Left ventricle myocardium inferior (tissue), 1 donor: ENCODE measurements around the gene PID1. TPM values are rescaled to one million over a fixed set of nuclear protein-coding genes. Genes with fewer than 3 reads are reported as not detected.

ENCODE experiments used
- DNase-seq: peaks from one replicate; pipeline ENCODE4 v3.0.0-alpha.2; 2020
- H3K27ac ChIP-seq: fragments of 200-600 bp; replicated peaks from 2 replicates; pipeline ENCODE4 v1.8.0; 2021
- H3K27me3 ChIP-seq: fragments of 200-600 bp; 2 replicates; pipeline ENCODE4 v1.8.0; 2021; ENCODE audit warnings: low read depth
- H3K36me3 ChIP-seq: fragments of 200-600 bp; 2 replicates; pipeline ENCODE4 v1.8.0; 2021
- H3K4me1 ChIP-seq: fragments of 200-600 bp; 2 replicates; pipeline ENCODE4 v1.8.0; 2021
- H3K4me3 ChIP-seq: fragments of 200-600 bp; 2 replicates; pipeline ENCODE4 v1.8.0; 2021; ENCODE audit warnings: mild to moderate bottlenecking, moderate library complexity
- H3K9me3 ChIP-seq: fragments of 200-600 bp; replicated peaks from 2 replicates; pipeline ENCODE4 v1.8.0; 2021
- intact Hi-C: fragments of 100-400 bp; cut with micrococcal nuclease; formaldehyde crosslinking; loops from one replicate; pipeline ENCODE4 v1.11.0; 2022
- total RNA-seq: library from RNA; stranded (reverse); fragmentation: NEBNext Ultra II Directional; extraction: Animal tissue kit (Norgen Biotek cat#: 25700); gene quantifications from one replicate; pipeline ENCODE4 v1.2.1, GENCODE V29; 2021
- TF ChIP-seq, protein P1 (sequence below): fragments of 200-600 bp; IDR thresholded peaks from 2 replicates; pipeline ENCODE4 v1.8.0; 2021; ENCODE audit warnings: antibody characterized with exemption, mild to moderate bottlenecking, borderline replicate concordance
- donor health status: DM: no; HTN: yes; CAD: no; lungs with severe emphysema.

The PID1 gene
- total RNA-seq, 1 donor from 2014 or later = 7.8 TPM

DNA sequence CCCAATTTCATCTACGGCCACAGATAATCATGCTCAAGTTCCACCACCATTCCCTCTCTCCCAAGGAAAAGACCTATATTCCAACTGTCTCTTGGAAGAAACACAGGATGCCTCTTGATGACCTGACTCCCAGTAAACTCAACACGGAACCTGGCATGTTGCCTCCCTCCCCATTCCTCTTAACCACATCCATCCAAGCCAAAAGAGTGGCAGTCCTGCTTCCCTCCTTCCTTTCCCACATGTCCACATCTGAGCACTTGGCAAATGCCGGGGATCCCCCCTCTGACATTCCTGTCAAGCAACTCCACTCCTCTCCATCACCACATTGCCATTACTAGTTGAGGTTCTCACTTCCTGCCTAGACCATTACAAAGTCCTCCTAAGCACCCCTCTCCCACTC, 49.4 kb downstream of the PID1 start:
- TF ChIP-seq, protein P1, sequence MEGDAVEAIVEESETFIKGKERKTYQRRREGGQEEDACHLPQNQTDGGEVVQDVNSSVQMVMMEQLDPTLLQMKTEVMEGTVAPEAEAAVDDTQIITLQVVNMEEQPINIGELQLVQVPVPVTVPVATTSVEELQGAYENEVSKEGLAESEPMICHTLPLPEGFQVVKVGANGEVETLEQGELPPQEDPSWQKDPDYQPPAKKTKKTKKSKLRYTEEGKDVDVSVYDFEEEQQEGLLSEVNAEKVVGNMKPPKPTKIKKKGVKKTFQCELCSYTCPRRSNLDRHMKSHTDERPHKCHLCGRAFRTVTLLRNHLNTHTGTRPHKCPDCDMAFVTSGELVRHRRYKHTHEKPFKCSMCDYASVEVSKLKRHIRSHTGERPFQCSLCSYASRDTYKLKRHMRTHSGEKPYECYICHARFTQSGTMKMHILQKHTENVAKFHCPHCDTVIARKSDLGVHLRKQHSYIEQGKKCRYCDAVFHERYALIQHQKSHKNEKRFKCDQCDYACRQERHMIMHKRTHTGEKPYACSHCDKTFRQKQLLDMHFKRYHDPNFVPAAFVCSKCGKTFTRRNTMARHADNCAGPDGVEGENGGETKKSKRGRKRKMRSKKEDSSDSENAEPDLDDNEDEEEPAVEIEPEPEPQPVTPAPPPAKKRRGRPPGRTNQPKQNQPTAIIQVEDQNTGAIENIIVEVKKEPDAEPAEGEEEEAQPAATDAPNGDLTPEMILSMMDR = no peak
- DNase-seq = no peak
- Histone ChIP-seq H3K9me3 (no peaks in the 10 kb centered on the region), H3K4me1 (no peaks in the 10 kb centered on the region), H3K36me3 (no peaks in the 10 kb centered on the region), H3K27me3 (no peaks in the 10 kb centered on the region), H3K4me3 (no peak overlapping the region), H3K27ac (no peak overlapping the region)
- intact Hi-C loops = no loop called here

DNA sequence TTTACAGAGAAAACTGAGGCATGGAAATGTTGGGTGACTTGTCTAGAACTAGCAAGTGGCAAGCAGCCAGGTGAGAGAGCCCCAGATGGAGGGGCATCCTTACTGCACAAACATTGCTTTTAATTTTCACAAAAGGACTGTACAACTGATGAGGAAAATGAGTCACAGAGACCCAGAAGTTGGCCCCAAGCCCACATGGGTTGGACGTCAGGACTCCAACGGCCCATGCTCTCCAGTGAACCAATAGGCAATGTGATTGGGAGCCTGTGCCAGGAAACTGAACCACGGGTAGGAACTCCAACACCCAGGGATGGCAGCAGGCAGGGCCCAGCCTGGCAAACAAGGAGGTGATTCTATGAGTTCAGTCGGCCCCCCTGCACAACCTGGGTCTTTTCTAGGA, 50.8 kb downstream of the PID1 start:
- Histone ChIP-seq H3K9me3 (no peaks in the 10 kb centered on the region), H3K27me3 (no peaks in the 10 kb centered on the region), H3K4me3 (no peak overlapping the region), H3K36me3 (no peaks in the 10 kb centered on the region), H3K27ac (no peak overlapping the region), H3K4me1 (no peaks in the 10 kb centered on the region)
- TF ChIP-seq, protein P1 = no peak
- no peak for DNase-seq
- intact Hi-C loops = no loop called here

DNA sequence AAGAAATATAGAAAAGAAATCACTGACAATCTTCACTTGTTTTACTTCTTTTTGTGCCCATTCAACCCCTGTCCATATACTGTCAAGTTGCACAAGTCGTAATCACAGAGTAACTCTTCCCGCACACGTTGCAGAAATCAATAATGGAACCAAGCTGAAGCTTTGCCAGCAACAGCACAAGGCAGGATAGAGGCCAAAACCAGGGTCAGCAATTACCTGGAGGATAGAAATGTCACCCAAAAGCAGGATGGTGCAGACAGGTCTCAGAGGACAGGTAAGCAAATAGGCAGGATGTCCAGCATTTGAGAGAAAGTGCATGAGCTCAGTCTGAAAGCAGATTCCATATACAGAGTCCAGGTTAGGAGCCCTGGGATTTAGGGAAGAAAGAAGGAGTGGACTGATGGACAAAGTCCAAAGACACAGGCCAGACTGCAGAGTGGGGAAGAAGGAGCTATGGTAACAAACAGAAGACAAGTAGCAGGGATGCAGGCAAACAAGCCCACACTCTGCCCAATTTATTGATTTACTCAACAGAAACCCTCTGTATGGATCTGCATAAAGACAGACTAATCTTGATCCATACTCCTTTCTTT, 52.7 kb downstream of the PID1 start:
- Histone ChIP-seq H3K36me3 (no peaks in the 10 kb centered on the region), H3K27me3 (no peaks in the 10 kb centered on the region), H3K4me1 (no peaks in the 10 kb centered on the region), H3K4me3 (no peak overlapping the region), H3K9me3 (no peaks in the 10 kb centered on the region), H3K27ac (no peak overlapping the region)
- TF ChIP-seq, protein P1 = no peak
- no peak for DNase-seq
- intact Hi-C loops = no loop called here

DNA sequence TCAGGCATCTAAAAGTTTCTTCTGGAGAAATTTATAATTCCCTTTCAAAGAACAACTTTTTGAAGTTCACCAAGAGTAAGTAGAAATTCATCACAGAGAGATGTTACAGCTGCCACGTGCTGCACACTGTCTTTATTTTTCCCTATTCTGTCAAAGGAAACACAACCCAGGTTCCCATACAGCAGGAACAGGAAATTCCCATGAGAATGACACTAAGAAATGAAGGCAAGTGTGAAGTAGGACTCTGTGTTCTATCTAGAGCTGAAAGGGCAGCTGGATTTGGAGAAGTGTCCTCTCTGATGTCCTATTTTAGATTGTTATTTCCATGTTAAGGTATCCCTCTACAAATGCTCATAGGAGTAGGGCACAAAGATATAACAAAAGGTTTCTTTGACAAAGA, 58.8 kb downstream of the PID1 start:
- DNase-seq = no peak
- H3K36me3 ChIP-seq = peaks cover 3% of the 10 kb centered on the region
- intact Hi-C loops = no loop called here
- no peaks in the 10 kb centered on the region for H3K27me3 ChIP-seq
- H3K27ac ChIP-seq = peak overlapping the region; percentile 43
- TF ChIP-seq, protein P1 = no peak
- H3K9me3 ChIP-seq = peaks cover 6% of the 10 kb centered on the region
- no peak overlapping the region for H3K4me3 ChIP-seq
- H3K4me1 ChIP-seq = no peaks in the 10 kb centered on the region

DNA sequence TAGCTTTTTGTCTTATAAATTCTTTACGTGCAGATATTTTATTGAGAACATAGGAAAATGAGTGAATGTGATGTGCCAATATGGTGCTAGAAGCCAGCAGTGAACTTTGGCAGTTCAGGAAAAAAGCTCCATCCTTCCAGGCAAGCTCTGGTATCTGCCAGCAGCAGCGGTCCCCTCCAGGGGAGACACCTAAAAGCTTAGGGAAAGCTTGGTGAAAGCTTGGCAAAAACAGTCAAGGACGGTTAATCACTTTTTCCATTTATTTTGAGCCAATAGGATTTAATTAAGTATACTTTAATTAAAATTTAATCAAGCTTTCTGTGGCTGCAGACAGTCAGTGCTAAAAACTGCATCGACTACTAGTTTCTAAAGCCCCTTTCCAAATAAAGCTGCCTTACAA, 60.4 kb downstream of the PID1 start:
- Histone ChIP-seq H3K27ac (no peak overlapping the region), H3K36me3 (peaks cover 3% of the 10 kb centered on the region), H3K9me3 (peaks cover 6% of the 10 kb centered on the region), H3K27me3 (no peaks in the 10 kb centered on the region), H3K4me1 (no peaks in the 10 kb centered on the region), H3K4me3 (no peak overlapping the region)
- intact Hi-C loops = no loop called here
- DNase-seq = no peak
- TF ChIP-seq, protein P1 = no peak
